ENCODE results near the gene MTERF2.
"Not testable (repeated sequence)": the region's sequence is repeated elsewhere in the genome, so short reads cannot be mapped to it uniquely, and the experiment has no call there.

DNA sequence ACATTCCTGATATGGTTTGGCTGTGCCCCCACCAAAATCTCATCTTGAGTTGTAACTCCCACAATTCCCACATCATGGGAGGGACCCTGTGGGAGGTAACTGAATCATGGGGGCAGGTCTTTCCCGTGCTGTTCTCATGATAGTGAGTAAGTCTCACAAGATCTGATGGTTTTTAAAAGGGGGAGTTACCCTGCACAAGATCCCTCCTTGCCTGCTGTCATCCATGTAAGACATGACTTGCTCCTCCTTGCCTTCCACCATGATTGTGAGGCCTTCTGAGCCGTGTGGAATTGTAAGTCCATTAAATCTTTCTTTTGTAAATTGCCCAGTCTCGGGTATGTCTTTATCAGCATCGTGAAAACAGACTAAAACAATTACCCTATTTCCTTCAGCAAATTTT, 15.7 kb upstream of the MTERF2 start:
- TF ChIP-seq, protein P1, sequence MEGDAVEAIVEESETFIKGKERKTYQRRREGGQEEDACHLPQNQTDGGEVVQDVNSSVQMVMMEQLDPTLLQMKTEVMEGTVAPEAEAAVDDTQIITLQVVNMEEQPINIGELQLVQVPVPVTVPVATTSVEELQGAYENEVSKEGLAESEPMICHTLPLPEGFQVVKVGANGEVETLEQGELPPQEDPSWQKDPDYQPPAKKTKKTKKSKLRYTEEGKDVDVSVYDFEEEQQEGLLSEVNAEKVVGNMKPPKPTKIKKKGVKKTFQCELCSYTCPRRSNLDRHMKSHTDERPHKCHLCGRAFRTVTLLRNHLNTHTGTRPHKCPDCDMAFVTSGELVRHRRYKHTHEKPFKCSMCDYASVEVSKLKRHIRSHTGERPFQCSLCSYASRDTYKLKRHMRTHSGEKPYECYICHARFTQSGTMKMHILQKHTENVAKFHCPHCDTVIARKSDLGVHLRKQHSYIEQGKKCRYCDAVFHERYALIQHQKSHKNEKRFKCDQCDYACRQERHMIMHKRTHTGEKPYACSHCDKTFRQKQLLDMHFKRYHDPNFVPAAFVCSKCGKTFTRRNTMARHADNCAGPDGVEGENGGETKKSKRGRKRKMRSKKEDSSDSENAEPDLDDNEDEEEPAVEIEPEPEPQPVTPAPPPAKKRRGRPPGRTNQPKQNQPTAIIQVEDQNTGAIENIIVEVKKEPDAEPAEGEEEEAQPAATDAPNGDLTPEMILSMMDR (IDR thresholded peaks at IDR 0.05; ENCODE audit: low read depth, low read length, poor library complexity, severe bottlenecking) = not testable (repeated sequence)
- not testable (repeated sequence) for TF ChIP-seq EZH2phosphoT487 (IDR thresholded peaks at IDR 0.05; ENCODE audit: borderline replicate concordance, low read length)

All from DOHH2 (cell line).